Loucy (cell line): ENCODE measurements around the gene ATF7IP.

ENCODE experiments used
- CTCF ChIP-seq: fragments of 200-600 bp; sonication (generic); conservative IDR thresholded peaks from 2 replicates; pipeline ENCODE4 v1.5.1; 2014; ENCODE audit warnings: mild to moderate bottlenecking, antibody characterized with exemption, low read length
- EZH2phosphoT487 ChIP-seq: fragments of 200-600 bp; IDR thresholded peaks from 2 replicates; pipeline ENCODE4 v1.6.1; 2018; ENCODE audit warnings: antibody characterized with exemption, mild to moderate bottlenecking, moderate library complexity, borderline replicate concordance

- TF ChIP-seq CTCF: peak; percentile 57
- TF ChIP-seq EZH2phosphoT487: no peak
These were observed 51.2 kb downstream of the ATF7IP start for GRCh38 chr12:14416658-14417057.
